COR-L47 (cell line): ENCODE measurements around the gene APC2.

Source experiments
- DNase-seq: peaks from one replicate; lab custom pipeline; 2025; lab: John Stamatoyannopoulos, UW

The APC2 gene

DNA sequence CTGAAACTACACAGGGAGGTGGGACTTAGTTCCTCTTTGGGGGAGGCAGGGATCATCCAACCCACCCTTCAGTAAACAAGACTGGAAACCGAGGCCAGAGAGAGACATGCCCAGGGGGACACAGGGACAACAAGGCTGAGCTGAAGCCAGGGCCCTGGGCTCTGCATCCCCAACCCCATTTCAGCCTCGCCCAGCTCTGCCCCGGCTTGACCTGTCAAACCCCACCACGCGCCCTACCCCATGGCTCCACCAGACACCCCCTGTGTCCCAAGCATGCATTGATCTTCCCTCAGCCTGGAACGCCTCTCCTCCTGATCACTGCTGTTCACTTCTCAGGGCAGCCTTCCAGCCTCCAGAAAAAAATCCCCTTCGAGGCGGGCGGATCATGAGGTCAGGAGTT is 2.0 kb upstream of the APC2 start:
- no peak for DNase-seq

DNA sequence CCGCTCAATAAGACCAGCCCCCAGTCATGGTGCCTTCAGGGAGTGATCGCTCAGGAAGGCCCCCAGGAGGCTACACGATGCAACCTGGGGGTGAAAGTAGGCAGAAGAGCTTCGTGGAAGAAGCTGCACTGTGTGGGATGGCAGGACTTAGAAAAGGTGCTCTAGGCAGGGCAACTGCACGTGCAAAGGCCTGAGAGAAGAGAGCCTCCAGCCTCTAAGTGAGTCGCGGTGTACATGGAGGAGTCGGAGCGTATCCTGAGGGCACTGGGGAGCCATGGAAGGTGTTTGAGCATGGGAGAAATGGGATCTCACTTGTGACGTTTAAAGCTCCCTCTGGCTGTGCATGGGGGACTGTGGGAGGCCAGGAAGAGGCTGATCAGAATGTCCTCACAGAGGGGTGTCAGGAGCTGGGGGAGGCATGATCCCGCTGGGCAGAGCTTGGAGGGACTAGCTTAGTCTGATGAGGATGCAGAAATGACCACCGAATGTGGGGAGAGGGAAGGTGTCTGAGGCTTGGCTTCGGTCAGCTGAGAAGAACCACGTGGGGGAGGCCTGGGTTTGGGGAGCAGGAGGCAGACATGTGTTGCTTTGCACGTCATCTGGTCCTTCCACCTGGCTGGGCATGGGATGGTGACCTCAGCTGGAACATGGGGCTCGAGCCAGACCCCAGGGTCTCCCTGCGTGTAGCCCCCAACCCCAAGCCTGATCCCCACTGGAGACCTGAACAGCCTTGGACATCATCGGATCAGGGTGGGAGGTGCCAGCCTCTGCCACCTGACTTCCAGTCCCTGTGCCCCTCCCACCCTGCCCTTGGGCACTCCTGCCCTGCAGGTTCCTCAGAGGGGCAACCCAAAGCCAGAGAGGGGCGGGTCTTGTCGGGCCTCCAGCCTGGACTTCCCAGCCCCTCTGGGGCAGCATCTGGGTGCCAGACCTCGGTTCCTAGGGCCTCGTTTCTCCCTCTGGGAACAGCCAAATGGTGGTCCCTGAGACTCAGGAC is 1.1 kb downstream of the APC2 start:
- DNase-seq, result no peak

DNA sequence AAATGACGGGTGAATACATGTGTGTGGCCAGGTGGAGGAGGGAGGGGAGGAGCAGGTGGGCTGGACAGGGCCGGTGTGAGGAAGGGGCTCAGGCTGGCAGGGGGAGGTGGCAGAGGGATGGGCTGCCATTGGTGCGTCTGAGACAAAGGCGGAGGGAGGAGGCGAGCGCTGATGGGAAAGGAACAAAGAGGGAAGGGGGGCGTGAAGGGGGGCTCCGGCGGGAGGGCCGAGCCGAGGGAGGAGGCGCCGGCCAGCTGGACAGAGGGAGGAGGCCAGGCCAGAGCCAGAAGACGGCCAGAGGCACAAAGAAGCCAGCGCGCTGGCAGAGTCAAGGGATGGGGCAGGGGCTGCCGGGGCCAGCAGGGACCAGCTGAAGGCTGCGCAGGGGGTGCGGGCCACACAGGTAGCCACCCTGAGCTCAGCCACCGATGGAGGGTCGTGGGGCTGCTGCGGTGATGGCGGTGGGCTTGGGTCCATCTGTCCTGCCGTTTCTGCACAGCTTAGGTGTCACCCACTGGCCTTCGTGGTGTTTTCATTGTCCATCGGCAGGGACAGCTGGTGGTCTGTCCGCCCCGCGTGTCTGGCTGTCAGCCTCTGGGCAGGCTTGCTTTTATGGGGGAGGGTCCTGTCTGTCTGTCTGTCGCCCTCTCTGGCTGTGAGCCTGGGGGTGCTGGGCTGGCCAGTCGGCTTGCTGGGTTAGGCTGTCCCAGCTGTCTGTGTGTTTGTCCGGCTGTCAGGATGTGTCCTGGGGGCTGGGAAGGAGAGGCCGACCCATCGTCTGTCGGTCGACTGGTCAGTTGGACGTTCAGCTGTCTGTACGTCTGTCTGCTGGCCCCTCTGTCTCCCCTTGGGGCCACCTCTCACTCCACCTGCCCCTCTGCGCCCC is 2.2 kb downstream of the APC2 start:
- no peak for DNase-seq

DNA sequence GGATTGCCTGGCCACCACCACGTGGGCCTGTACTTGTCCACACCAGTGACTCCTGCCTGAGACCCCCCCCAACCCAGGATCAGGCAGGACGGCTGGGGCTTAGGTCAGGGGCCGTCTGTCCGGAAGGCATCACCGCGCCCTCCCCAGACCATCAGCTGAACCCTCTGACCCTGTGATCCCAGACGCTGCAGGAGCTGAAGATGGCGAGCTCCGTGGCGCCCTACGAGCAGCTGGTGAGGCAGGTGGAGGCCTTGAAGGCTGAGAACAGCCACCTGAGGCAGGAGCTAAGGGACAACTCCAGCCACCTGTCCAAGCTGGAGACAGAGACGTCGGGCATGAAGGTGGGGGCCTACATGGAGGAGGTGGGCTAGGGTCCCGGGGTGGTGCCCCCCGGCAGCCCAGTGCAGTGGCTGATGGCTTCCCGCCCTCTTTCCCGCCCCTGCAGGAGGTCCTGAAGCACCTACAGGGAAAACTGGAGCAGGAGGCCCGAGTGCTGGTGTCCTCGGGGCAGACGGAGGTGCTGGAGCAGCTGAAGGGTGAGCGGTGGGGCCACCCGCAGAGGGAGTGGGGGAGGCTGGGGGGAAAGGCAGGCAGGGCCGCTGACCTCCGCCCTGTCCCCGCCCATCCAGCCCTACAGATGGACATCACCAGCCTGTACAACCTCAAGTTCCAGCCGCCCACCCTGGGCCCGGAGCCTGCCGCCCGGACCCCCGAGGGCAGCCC is 3.0 kb downstream of the APC2 start:
- DNase-seq, result no peak

DNA sequence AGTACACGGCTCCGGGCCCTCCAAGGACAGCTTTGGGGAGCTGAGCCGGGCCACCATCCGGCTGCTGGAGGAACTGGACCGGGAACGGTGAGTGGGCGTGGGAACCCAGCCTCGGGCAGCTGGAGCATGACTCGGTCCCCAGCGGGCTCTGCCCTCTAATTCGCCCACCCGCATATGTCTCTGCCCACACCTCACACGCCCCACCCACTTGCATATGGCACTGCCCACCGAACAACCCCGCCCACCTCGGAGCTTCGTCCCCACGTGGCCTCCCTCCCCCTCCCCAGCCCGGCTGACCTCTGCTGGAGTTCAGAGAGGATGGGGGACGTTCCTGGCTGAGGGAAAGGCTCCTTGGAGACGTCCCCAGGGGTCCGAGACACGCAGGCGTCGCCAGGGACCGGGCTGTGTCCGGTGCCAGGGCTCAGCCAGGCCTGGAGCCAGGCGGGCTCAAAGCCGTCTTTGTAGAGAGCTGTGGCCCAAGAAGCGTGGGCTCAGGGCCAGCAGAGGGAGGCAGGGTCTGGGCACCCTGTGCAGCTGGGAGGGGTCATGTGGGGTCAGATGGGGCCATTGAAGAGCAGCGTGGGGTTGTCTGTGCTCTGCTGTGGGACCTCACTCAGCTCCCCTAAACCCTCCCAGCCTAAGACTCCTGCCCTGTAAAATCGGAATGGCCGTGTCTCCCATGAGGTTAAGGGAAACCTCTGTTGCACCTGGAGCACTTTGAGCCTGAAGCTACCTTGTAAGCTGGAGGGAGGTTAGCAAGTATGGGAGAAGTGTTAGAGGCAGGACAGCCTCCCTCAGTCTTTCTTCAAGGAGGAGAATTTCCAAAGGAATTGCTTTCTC is 3.8 kb downstream of the APC2 start:
- no peak for DNase-seq

DNA sequence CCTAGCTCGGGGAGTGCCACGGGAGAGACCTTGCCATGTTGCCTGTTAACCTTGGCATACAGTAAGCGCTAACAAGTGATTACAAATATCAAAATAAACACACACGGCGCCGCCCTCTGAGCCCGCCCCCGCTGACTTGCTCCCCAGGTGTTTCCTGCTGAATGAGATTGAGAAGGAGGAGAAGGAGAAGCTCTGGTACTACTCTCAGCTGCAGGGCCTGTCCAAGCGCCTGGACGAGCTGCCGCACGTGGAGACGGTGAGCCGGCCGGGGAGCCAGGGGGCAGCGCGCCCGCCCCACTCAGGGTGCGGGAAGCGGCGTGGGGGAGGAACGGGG is 5.0 kb downstream of the APC2 start:
- DNase-seq, result no peak

DNA sequence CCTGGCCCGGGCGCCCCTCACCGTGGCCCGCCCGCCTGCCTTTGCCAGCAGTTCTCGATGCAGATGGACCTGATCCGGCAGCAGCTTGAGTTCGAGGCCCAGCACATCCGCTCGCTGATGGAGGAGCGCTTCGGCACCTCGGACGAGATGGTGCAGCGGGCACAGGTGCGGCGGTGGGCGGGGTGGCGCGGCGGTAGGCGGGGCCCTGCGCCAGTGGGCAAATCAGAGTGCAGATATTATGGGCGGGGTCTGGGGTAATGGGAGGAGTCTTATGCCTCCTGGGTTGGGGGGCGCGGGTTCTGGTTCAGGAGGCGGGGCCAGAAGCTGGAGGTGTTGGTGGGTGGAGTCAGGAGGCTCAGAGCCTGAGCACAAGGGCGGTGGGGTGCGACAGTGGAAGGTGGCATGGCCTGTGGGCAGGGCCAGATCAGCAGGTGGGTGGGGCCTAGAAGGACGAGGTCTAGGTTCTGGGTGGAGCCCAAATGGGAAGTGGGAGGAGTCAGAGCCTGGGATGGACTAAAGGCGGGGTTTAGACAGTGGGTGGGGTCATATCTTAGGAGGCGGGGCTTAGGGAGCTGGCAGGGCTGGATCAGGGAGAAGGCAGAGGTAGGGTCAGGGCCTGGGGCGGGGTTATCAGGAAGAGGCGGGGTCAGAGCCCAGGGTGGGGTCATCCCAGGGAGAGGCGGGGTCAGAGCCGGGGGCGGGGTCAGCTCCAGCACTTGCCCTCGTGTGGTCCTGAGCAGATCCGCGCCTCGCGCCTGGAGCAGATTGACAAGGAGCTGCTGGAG is 5.6 kb downstream of the APC2 start:
- no peak for DNase-seq

DNA sequence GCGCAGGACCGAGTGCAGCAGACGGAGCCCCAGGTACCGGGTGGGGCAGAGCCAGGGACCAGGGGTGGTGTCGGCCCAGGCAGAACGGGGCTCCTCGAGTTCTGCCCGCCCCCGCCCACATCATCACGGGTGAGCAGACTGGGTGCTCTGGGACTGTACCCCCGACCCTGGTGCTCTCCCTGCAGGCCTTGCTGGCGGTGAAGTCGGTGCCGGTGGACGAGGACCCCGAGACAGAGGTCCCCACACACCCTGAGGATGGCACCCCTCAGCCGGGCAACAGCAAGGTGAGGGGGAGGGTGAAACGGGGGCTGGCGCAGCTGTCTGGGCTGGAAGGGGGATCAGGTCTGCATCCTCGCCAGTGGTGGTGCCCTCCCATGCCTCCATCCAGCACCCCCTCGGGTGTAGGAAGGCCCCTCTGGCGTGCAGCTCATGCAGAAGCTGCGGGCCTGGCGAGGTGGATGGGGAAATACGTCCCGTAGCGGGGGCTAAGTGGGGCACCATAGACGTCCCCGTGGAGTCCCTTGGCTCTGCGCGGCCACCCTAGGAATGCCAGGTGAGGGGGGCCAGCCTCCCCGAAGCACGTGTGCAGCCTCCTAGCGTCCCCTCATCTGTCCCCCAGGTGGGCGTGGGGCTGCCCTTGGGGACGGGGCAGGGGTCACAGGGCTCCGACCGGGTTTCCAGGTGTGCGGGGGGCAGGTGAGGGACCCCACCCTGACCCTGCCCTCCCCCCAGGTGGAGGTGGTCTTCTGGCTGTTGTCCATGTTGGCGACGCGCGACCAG is 6.4 kb downstream of the APC2 start:
- DNase-seq, result no peak

DNA sequence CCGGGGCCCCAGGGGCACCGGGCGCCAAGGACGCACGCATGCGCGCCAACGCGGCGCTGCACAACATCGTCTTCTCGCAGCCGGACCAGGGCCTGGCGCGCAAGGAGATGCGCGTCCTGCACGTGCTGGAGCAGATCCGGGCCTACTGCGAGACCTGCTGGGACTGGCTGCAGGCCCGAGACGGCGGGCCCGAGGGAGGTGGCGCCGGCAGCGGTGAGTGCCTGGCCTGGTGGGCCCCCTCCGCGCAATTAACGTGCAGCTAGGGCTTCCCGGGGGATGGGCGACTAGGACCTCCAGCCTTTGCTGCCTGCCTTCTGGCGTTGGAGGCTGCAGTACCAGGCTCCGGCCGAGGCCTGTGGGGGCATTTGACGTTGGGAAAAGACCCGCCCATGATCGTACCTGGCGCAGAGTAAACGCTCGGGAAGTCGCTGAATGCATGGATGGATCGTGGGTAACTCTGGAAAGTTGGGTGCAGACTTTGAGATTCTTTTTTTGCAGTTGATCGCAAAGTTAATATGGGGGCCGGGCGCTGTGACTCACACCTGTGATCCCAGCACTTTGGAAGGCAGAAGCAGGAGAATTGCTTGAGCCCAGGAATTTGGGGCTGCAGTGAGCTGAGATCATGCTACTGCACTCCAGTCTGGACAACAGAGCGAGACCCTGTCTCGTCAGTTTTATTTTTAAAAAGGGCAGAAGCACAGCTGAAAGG is 7.3 kb downstream of the APC2 start:
- no peak for DNase-seq

DNA sequence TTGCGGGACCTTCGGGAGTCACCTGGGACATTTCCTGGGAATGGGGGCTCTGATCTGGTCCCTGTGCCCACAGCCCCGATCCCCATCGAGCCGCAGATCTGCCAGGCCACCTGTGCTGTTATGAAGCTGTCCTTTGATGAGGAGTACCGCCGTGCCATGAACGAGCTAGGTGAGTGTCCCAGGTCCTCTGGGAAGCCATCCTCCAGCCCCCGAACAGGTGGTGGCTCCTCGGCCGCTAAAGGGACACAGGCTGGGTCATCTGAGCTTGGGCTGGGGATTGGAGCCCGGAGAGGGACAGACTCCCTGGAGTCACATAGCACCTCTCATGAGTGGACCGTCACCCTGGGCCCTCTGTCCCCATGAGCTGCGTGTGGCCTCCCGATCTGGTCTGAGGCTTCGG is 8.0 kb downstream of the APC2 start:
- no peak for DNase-seq

DNA sequence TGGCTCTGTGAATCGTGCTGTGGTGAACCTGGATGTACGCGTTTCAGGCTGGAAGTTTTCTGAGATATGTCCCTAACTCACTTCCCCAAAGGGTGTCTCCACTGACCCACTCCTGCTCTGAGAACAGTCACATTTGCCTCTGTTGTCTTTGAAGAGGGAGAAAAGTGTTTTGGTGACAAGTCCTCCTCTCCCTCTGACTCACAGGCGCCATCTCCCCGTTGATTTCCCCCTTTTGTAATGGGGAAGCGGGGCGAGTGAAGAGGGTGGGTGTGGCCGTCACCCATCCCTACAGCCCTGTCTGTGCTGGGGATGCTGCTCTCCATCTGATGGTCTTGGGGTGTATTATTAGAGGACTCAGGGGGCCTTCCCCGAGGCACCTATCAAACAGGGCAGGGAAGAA is 9.6 kb downstream of the APC2 start:
- no peak for DNase-seq

DNA sequence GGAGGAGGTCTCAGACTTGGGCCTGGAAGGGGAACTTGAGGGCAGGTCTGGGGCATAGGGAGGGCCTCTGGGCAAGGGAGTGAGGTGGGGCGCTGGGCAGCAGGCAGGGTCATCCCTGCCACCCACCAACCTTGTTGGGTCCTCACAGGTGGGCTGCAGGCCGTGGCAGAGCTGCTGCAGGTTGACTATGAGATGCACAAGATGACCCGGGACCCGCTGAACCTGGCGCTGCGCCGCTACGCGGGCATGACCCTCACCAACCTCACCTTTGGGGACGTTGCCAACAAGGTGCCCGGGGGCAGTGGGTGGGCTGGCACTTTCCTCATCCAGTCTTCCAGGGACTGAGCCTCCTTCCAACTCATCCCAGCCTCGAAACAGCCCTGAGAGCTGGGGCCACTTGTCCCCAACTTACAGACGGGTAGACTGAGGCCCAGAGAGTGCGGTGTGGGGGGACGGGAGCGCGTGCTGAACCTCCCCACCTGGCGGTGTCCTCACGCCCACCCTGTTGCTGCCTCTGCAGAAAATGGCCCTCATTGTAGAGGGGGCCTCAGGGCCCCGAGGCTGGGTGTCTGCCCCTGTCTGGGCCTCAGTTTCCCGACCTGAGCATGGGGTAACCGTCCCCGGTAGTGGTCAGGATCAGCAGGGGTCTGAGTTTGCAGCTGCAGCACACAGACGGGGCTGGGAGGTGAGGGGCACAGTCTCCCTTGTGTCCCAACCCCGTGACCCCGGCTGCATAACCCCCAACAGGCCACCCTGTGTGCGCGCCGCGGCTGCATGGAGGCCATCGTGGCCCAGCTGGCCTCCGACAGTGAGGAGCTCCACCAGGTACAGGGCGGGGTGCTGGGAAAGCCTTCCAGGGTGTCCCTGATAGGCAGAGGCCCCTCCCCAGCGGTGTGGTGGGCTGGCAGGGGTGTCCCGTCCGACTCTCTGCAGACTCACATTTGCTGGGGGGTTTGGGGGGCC is 10.4 kb downstream of the APC2 start:
- DNase-seq, result no peak

DNA sequence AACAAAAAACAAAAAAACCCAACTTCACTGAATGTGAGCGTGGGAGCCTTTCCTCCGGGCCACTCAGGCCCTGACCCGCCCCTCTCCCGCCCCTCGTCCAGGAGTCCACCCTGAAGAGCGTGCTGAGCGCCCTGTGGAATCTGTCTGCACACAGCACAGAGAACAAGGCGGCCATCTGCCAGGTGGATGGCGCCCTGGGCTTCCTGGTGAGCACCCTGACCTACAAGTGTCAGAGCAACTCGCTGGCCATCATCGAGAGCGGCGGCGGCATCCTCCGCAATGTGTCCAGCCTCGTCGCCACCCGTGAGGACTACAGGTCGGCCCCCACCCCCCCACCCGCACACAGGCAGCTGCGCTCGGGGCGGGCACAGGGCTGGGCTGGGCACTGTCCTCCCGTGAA is 11.9 kb downstream of the APC2 start:
- no peak for DNase-seq

DNA sequence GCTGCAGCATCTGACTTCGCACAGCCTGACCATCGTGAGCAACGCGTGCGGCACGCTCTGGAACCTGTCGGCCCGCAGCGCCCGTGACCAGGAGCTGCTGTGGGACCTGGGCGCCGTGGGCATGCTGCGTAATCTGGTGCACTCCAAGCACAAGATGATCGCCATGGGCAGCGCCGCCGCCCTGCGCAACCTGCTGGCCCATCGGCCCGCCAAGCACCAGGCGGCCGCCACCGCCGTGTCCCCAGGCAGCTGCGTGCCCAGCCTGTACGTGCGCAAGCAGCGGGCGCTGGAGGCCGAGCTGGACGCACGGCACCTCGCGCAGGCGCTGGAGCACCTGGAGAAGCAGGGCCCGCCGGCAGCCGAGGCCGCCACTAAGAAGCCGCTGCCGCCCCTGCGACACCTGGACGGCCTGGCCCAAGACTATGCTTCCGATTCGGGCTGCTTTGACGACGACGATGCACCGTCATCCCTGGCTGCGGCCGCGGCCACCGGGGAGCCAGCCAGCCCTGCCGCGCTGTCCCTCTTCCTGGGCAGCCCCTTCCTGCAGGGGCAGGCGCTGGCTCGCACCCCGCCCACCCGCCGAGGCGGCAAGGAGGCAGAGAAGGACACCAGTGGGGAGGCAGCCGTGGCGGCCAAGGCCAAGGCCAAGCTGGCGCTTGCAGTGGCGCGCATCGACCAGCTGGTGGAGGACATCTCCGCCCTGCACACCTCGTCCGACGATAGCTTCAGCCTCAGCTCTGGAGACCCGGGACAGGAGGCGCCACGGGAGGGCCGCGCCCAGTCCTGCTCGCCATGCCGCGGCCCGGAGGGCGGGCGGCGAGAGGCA is 15.5 kb downstream of the APC2 start:
- DNase-seq, result no peak

DNA sequence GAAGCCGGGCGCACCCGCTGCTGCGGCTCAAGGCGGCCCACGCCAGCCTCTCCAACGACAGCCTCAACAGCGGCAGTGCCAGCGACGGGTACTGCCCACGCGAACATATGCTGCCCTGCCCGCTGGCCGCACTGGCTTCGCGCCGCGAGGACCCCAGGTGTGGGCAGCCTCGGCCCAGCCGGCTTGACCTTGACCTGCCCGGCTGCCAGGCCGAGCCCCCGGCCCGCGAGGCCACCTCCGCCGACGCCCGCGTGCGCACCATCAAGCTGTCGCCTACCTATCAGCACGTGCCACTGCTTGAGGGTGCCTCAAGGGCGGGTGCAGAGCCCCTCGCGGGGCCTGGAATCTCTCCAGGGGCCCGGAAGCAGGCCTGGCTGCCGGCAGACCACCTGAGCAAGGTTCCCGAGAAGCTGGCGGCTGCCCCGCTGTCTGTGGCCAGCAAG is 16.1 kb downstream of the APC2 start:
- no peak for DNase-seq

DNA sequence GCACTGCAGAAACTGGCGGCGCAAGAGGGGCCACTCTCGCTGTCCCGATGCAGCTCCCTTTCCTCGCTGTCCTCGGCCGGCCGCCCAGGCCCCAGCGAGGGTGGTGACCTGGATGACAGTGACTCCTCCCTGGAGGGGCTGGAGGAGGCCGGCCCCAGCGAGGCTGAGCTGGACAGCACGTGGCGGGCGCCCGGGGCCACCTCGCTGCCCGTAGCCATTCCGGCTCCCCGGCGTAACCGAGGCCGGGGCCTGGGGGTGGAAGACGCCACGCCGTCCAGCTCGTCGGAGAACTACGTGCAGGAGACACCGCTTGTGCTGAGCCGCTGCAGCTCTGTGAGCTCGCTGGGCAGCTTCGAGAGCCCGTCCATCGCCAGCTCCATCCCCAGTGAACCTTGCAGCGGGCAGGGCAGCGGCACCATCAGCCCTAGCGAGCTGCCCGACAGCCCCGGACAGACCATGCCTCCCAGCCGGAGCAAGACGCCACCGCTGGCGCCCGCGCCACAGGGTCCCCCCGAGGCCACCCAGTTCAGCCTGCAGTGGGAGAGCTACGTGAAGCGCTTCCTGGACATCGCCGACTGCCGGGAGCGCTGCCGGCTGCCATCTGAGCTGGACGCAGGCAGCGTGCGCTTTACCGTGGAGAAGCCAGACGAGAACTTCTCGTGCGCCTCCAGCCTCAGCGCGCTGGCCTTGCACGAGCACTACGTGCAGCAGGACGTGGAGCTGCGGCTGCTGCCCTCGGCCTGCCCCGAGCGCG is 16.7 kb downstream of the APC2 start:
- DNase-seq, result no peak

DNA sequence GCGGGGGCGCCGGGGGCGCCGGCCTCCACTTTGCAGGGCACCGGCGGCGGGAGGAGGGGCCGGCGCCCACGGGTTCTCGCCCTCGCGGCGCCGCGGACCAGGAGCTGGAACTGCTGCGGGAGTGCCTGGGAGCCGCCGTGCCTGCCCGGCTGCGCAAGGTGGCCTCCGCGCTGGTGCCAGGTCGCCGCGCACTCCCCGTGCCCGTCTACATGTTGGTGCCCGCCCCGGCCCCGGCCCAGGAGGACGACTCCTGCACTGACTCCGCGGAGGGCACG is 17.2 kb downstream of the APC2 start:
- DNase-seq, result no peak
